ENCODE data around the gene ENPP5. TPM values are rescaled to one million over a fixed set of nuclear protein-coding genes. Genes with fewer than 3 reads are reported as not detected.
"Not testable (repeated sequence)": the region's sequence is repeated elsewhere in the genome, so short reads cannot be mapped to it uniquely, and the experiment has no call there.

ENPP5 gene
- total and polyA plus RNA-seq, 4 experiments from 2014 or later, result 0.89 to 2.1 (median 1.6) TPM

DNA sequence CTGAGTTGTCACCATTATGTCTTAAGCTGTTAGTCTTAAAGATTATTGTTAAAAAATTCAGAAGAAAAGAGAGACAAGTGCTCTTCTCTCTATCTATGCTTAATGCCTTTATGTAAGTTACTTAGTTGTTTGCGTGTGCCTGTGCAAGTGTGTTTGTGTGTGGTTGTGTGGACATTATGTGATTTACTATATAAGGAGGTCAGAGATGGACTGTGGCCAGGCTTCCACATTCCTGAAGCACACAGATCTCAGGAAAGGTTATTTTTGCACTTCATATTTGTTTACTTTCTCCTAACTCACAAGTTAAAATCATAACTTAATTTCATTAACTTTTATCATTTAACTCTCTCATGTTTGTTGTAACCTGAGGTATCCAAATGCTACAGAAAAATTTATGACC lies 26.5 kb downstream of the ENPP5 start:
- intact Hi-C loops (cut with micrococcal nuclease), result no loop called here
- Mint-ChIP-seq H3K4me1 (peaks cover 0 to 4% (median under 1%) of the 10 kb centered on the region in 4 donors), H3K4me3 (no peak overlapping the region), H3K36me3 (peaks cover 5 to 33% of the 10 kb centered on the region in 2 donors), H3K9me3 (no peaks in the 10 kb centered on the region), H3K27ac (no peak overlapping the region), H3K27me3 (no peaks in the 10 kb centered on the region)
- Histone ChIP-seq H3K4me3 (ENCODE audit: low read length in 2 of 2) (no peak overlapping the region), H3K9me3 (ENCODE audit: control insufficient read depth in 1 of 2, low read length in 2 of 2) (no peaks in the 10 kb centered on the region), H3K36me3 (ENCODE audit: insufficient read depth, low read length) (no peaks in the 10 kb centered on the region), H3K27ac (ENCODE audit: low read depth, low read length) (no peak overlapping the region), H3K27me3 (ENCODE audit: insufficient read depth, low read length) (no peaks in the 10 kb centered on the region), H3K4me1 (ENCODE audit: insufficient read depth, low read length) (no peaks in the 10 kb centered on the region)
- CTCF ChIA-PET (ENCODE audit: partially characterized antibody), result no interaction called here
- no peak for DNase-seq
- POLR2A ChIA-PET (ENCODE audit: partially characterized antibody), result no interaction called here

DNA sequence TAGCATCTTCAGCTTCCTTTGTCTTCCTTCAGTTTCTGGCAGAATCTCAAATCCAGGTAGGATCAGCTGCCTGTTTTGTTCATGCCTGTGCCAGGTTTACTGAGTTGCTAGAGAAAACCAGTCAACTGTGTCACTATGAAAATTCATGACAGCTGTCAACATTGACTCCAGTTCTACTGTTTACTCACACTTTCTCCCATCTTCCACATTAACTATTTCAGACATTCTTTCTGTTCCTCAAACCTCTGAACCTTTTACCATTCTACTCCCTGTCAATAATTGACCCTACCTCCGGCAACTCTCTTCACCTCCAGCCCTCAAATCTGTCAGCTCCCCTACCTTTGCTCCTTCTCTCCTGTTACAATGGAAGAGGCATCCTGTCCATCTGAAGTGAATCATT lies 32.5 kb downstream of the ENPP5 start:
- Mint-ChIP-seq H3K36me3 (peaks cover 5 to 29% of the 10 kb centered on the region in 2 donors), H3K27me3 (no peaks in the 10 kb centered on the region), H3K27ac (peak overlapping the region in 2 of 7 donors; percentile 35 to 80), H3K4me3 (peak overlapping the region in 1 of 8 donors; percentile 40), H3K4me1 (peaks cover 17 to 49% (median 27%) of the 10 kb centered on the region in 4 donors), H3K9me3 (no peaks in the 10 kb centered on the region)
- no peaks in the 10 kb centered on the region for H3K36me3 ChIP-seq (ENCODE audit: insufficient read depth, low read length)
- no peak for DNase-seq
- H3K9me3 ChIP-seq (ENCODE audit: control insufficient read depth in 1 of 2, low read length in 2 of 2), result no peaks in the 10 kb centered on the region
- ChIA-PET POLR2A (ENCODE audit: partially characterized antibody) (interaction anchor here (1.5 kb wide), 1 partner anchor 8 kb away, joined by 10 read pairs; the partner anchor contains the start of gene ENPP4), CTCF (ENCODE audit: partially characterized antibody) (interaction anchor here (0.5 to 1.5 kb wide), 3 partner anchors 9 to 102 kb away, joined by 3 to 9 read pairs (median 4); partner anchors contain the start of gene ENPP4)
- H3K4me3 ChIP-seq (ENCODE audit: low read length in 2 of 2), result no peak overlapping the region
- H3K4me1 ChIP-seq (ENCODE audit: insufficient read depth, low read length), result no peaks in the 10 kb centered on the region
- H3K27ac ChIP-seq (ENCODE audit: low read depth, low read length), result no peak overlapping the region
- intact Hi-C loops (cut with micrococcal nuclease), result loop anchor here (1.0 kb wide), 1 partner anchor 8 kb away; no protein-coding TSS in a partner anchor
- H3K27me3 ChIP-seq (ENCODE audit: insufficient read depth, low read length), result no peaks in the 10 kb centered on the region

DNA sequence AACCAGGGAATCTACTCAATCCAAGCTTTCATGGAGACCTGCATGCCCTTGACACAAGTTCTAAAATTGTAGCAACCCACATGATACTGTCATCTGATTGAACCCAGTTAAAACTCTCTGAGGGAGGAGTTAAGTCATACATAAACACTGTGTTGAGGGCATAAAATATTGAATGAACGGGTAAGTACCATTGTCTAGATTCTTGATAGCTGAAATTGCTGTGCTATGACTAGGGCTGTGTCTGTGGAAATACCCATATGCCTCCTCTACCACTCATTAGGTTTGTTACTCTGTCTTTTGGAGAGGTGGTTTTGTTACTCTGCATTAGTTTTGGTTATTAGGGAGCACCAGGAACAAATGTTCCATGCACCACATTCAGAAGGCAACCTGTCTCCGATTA lies 33.4 kb downstream of the ENPP5 start:
- POLR2A ChIA-PET (ENCODE audit: partially characterized antibody), result no interaction called here
- peaks cover 0 to 22% of the 10 kb centered on the region in 2 donors for H3K36me3 Mint-ChIP-seq

DNA sequence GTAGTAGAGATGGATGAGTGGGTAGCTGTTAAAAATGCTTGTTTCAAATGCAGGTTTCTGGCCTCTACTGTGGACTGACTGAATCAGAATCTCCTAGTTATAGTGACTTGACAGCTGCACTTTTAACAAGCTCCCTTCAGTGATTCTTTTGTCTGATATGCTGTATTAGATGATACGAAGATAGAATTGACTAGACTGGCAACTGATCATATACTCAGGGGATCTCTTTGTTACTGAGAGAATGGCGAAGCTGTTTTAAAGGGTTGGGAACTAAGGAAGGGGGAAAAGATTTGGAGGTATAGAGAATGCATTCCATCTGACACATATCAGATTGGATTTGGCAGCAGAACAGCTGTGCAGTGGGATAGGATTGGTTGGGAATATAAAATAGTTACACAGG lies 33.9 kb downstream of the ENPP5 start:
- POLR2A ChIA-PET (ENCODE audit: partially characterized antibody), result no interaction called here

More for the DNA sequence above, 33.4 kb downstream of the ENPP5 start:
- DNase-seq, result no peak
- no peak overlapping the region for H3K27ac ChIP-seq (ENCODE audit: low read depth, low read length)
- peaks cover 19 to 55% (median 29%) of the 10 kb centered on the region in 4 donors for H3K4me1 Mint-ChIP-seq
- no peaks in the 10 kb centered on the region for H3K4me1 ChIP-seq (ENCODE audit: insufficient read depth, low read length)
- no peak overlapping the region for H3K4me3 ChIP-seq (ENCODE audit: low read length in 2 of 2)
- H3K27me3 Mint-ChIP-seq, result no peaks in the 10 kb centered on the region
- no peaks in the 10 kb centered on the region for H3K27me3 ChIP-seq (ENCODE audit: insufficient read depth, low read length)
- no peaks in the 10 kb centered on the region for H3K9me3 ChIP-seq (ENCODE audit: control insufficient read depth in 1 of 2, low read length in 2 of 2)
- H3K36me3 ChIP-seq (ENCODE audit: insufficient read depth, low read length), result no peaks in the 10 kb centered on the region
- no peaks in the 10 kb centered on the region for H3K9me3 Mint-ChIP-seq
- no peak overlapping the region for H3K27ac Mint-ChIP-seq
- CTCF ChIA-PET (ENCODE audit: partially characterized antibody), result no interaction called here
- no peak overlapping the region for H3K4me3 Mint-ChIP-seq
- intact Hi-C loops (cut with micrococcal nuclease), result no loop called here

DNA sequence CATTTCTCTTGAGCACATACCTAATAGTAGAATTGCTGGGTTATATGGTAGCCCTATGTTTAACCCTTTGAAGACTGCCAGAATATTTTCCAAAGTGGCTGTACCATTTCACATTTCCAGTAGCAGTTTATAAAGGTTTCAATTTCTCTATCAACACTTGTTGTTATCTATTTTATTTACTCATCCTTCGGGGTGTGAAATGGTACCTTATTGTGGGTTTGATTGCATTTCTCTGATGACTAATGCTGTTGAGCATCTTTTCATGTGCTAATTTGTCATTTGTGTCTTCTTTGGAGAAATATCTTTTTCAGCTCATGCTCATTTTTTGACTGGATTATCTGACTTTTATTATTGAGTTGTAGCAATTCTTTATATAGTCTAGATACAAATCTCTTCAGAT lies 35.6 kb downstream of the ENPP5 start:
- Mint-ChIP-seq H3K9me3 (no peaks in the 10 kb centered on the region), H3K4me1 (peaks cover 25 to 67% (median 36%) of the 10 kb centered on the region in 4 donors), H3K4me3 (no peak overlapping the region), H3K27ac (no peak overlapping the region), H3K36me3 (peaks cover 0 to 7% of the 10 kb centered on the region in 2 donors), H3K27me3 (no peaks in the 10 kb centered on the region)
- no peak overlapping the region for H3K4me3 ChIP-seq (ENCODE audit: low read length in 2 of 2)
- H3K9me3 ChIP-seq (ENCODE audit: control insufficient read depth in 1 of 2, low read length in 2 of 2), result no peaks in the 10 kb centered on the region
- intact Hi-C loops (cut with micrococcal nuclease), result no loop called here
- peaks cover 6% of the 10 kb centered on the region for H3K4me1 ChIP-seq (ENCODE audit: insufficient read depth, low read length)
- ChIA-PET CTCF (ENCODE audit: partially characterized antibody) (no interaction called here), POLR2A (ENCODE audit: partially characterized antibody) (no interaction called here)
- H3K27me3 ChIP-seq (ENCODE audit: insufficient read depth, low read length), result no peaks in the 10 kb centered on the region
- DNase-seq, result no peak
- H3K36me3 ChIP-seq (ENCODE audit: insufficient read depth, low read length), result no peaks in the 10 kb centered on the region
- no peak overlapping the region for H3K27ac ChIP-seq (ENCODE audit: low read depth, low read length)

More for the DNA sequence above, 33.9 kb downstream of the ENPP5 start:
- Histone ChIP-seq H3K4me1 (ENCODE audit: insufficient read depth, low read length) (no peaks in the 10 kb centered on the region), H3K9me3 (ENCODE audit: control insufficient read depth in 1 of 2, low read length in 2 of 2) (no peaks in the 10 kb centered on the region), H3K27ac (ENCODE audit: low read depth, low read length) (no peak overlapping the region), H3K4me3 (ENCODE audit: low read length in 2 of 2) (no peak overlapping the region), H3K27me3 (ENCODE audit: insufficient read depth, low read length) (no peaks in the 10 kb centered on the region), H3K36me3 (ENCODE audit: insufficient read depth, low read length) (no peaks in the 10 kb centered on the region)
- Mint-ChIP-seq H3K27ac (no peak overlapping the region), H3K27me3 (no peaks in the 10 kb centered on the region), H3K4me1 (peaks cover 20 to 55% (median 30%) of the 10 kb centered on the region in 4 donors), H3K4me3 (no peak overlapping the region), H3K36me3 (peaks cover 0 to 20% of the 10 kb centered on the region in 2 donors), H3K9me3 (no peaks in the 10 kb centered on the region)
- intact Hi-C loops (cut with micrococcal nuclease), result no loop called here
- no peak for DNase-seq
- CTCF ChIA-PET (ENCODE audit: partially characterized antibody), result no interaction called here

DNA sequence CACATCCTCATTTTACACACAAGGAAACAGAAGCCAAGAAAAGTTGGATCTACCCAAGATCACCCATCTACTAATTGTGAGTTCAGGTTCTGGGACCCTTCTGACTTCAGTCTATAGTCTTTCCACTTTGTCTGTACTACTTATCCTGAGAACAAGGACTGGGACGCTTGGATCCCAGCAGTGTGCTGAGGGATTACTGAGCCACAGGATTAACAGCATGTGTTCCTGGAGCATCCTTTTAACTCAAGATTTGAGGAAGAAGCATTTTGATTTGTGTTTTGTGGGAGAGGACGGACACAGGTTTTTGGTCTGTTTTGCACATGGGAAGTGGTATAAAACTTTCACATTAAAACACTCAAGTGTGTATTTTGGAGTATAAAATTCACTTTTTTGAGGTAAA lies 36.6 kb downstream of the ENPP5 start:
- CTCF ChIA-PET (ENCODE audit: partially characterized antibody), result no interaction called here
- no peaks in the 10 kb centered on the region for H3K9me3 Mint-ChIP-seq
- intact Hi-C loops (cut with micrococcal nuclease), result loop anchor here (5.0 kb wide), 1 partner anchor 1343 kb away; the partner anchor contains the start of gene CD2AP
- H3K4me3 Mint-ChIP-seq, result no peak overlapping the region
- no peak overlapping the region for H3K27ac ChIP-seq (ENCODE audit: low read depth, low read length)
- no peaks in the 10 kb centered on the region for H3K27me3 Mint-ChIP-seq
- DNase-seq, result no peak
- peaks cover 7% of the 10 kb centered on the region for H3K4me1 ChIP-seq (ENCODE audit: insufficient read depth, low read length)
- POLR2A ChIA-PET (ENCODE audit: partially characterized antibody), result no interaction called here
- no peak overlapping the region for H3K4me3 ChIP-seq (ENCODE audit: low read length in 2 of 2)
- H3K36me3 Mint-ChIP-seq, result peaks cover 0 to 12% of the 10 kb centered on the region in 2 donors
- no peaks in the 10 kb centered on the region for H3K36me3 ChIP-seq (ENCODE audit: insufficient read depth, low read length)
- H3K9me3 ChIP-seq (ENCODE audit: control insufficient read depth in 1 of 2, low read length in 2 of 2), result no peaks in the 10 kb centered on the region
- H3K4me1 Mint-ChIP-seq, result peaks cover 28 to 76% (median 39%) of the 10 kb centered on the region in 4 donors
- no peaks in the 10 kb centered on the region for H3K27me3 ChIP-seq (ENCODE audit: insufficient read depth, low read length)
- H3K27ac Mint-ChIP-seq, result no peak overlapping the region

DNA sequence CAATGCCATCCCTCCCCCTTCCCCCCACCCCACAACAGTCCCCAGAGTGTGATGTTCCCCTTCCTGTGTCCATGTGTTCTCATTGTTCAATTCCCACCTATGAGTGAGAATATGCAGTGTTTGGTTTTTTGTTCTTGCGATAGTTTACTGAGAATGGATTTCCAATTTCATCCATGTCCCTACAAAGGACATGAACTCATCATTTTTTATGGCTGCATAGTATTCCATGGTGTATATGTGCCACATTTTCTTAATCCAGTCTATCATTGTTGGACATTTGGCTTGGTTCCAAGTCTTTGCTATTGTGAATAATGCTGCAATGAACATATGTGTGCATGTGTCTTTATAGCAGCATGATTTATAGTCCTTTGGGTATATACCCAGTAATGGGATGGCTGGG lies 39.5 kb downstream of the ENPP5 start:
- H3K36me3 ChIP-seq (ENCODE audit: insufficient read depth, low read length); H3K4me3 ChIP-seq (ENCODE audit: low read length in 2 of 2); H3K27ac ChIP-seq (ENCODE audit: low read depth, low read length); H3K27me3 Mint-ChIP-seq; DNase-seq; H3K27me3 ChIP-seq (ENCODE audit: insufficient read depth, low read length); H3K27ac Mint-ChIP-seq; H3K9me3 Mint-ChIP-seq; POLR2A ChIA-PET (ENCODE audit: partially characterized antibody); H3K9me3 ChIP-seq (ENCODE audit: control insufficient read depth in 1 of 2, low read length in 2 of 2): not testable (repeated sequence)
- peak overlapping the region in 2 of 8 donors; percentile 29 to 54 for H3K4me3 Mint-ChIP-seq
- CTCF ChIA-PET (ENCODE audit: partially characterized antibody), result interaction anchor here (1.2 to 3.2 kb wide), 2 partner anchors 15 to 41 kb away, joined by 3 to 18 read pairs; no protein-coding TSS in a partner anchor
- peaks cover 30% of the 10 kb centered on the region for H3K4me1 ChIP-seq (ENCODE audit: insufficient read depth, low read length)
- peaks cover 0 to 13% of the 10 kb centered on the region in 2 donors for H3K36me3 Mint-ChIP-seq
- H3K4me1 Mint-ChIP-seq, result peaks cover 32 to 67% (median 44%) of the 10 kb centered on the region in 4 donors
- intact Hi-C loops (cut with micrococcal nuclease), result loop anchor here (5.0 kb wide), 1 partner anchor 1346 kb away; the partner anchor contains the start of gene CD2AP

All from CD4-positive, alpha-beta memory T cell (primary cell).